GM23248 (cell line): ENCODE measurements around the gene ITPRIPL1.

Experiments used
- EZH2 ChIP-seq: fragments of 200-600 bp; sonication (generic); IDR thresholded peaks from 2 replicates; pipeline ENCODE4 v1.6.1; 2018; ENCODE audit warnings: antibody characterized with exemption, mild to moderate bottlenecking; ENCODE audit not compliant: insufficient read depth, poor library complexity, severe bottlenecking
- EZH2phosphoT487 ChIP-seq: fragments of 200-600 bp; sonication (generic); IDR thresholded peaks from 2 replicates; pipeline ENCODE4 v1.6.1; 2018; ENCODE audit warnings: antibody characterized with exemption, moderate library complexity, mild to moderate bottlenecking, low read depth; ENCODE audit not compliant: insufficient read depth

DNA sequence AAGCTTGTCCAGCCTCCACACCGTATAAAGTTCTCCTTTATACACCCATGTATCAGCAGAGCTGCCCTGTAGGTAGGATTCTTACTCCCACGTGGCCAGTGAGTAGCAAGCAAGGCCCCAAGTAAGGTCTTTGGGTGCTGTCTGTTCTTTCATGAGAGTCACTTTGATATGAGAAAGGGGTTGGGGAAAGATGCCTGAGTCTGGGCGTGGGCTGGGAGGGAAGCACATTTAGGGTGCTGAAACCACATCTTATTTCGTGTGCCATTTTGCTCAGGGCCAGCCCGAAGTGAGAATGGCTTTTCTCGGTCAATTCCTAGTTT lies 436 bp upstream of the ITPRIPL1 start:
- no peak for TF ChIP-seq EZH2
- TF ChIP-seq EZH2phosphoT487: no peak
